ENCODE measurements around the gene BCL2A1.
"Not testable (repeated sequence)": the region's sequence is repeated elsewhere in the genome, so short reads cannot be mapped to it uniquely, and the experiment has no call there.

BCL2A1 gene

GRCh38 chr15:79956354-79956939 is 14.5 kb downstream of the BCL2A1 start:
- DNase-seq = no peak

GRCh38 chr15:79954661-79955060 is 16.3 kb downstream of the BCL2A1 start:
- DNase-seq = no peak

- no peak for DNase-seq
Observed at GRCh38 chr15:79953951-79954444, 17.0 kb downstream of the BCL2A1 start.

- no peak for DNase-seq
Observed at GRCh38 chr15:79952329-79952728, 18.7 kb downstream of the BCL2A1 start.

GRCh38 chr15:79950247-79950646 is 20.7 kb downstream of the BCL2A1 start:
- no peak for DNase-seq

GRCh38 chr15:79948761-79949160 is 22.2 kb downstream of the BCL2A1 start:
- DNase-seq = no peak

- DNase-seq = no peak
Observed at GRCh38 chr15:79948095-79948695, 22.8 kb downstream of the BCL2A1 start.

- DNase-seq = no peak
Observed at GRCh38 chr15:79947009-79947408, 24.0 kb downstream of the BCL2A1 start.

- no peak for DNase-seq
Observed at GRCh38 chr15:79944622-79945021, 26.4 kb downstream of the BCL2A1 start.

- peak; percentile 72 for DNase-seq
Observed at GRCh38 chr15:79943820-79944219, 27.2 kb downstream of the BCL2A1 start.

- DNase-seq = peak; percentile 74
Observed at GRCh38 chr15:79942741-79943481, 28.1 kb downstream of the BCL2A1 start.

- DNase-seq = no peak
Observed at GRCh38 chr15:79939399-79939798, 31.6 kb downstream of the BCL2A1 start.

GRCh38 chr15:79938143-79938542 is 32.9 kb downstream of the BCL2A1 start:
- no peak for DNase-seq

GRCh38 chr15:79935556-79936201 is 35.3 kb downstream of the BCL2A1 start:
- DNase-seq = not testable (repeated sequence)

- no peak for DNase-seq
Observed at GRCh38 chr15:79933231-79933630, 37.8 kb downstream of the BCL2A1 start.

GRCh38 chr15:79932447-79932846 is 38.5 kb downstream of the BCL2A1 start:
- no peak for DNase-seq

- DNase-seq = no peak
Observed at GRCh38 chr15:79930516-79930915, 40.5 kb downstream of the BCL2A1 start.

GRCh38 chr15:79929412-79929811 is 41.6 kb downstream of the BCL2A1 start:
- DNase-seq = no peak

- DNase-seq = not testable (repeated sequence)
Observed at GRCh38 chr15:79926116-79926515, 44.9 kb downstream of the BCL2A1 start.

- DNase-seq = no peak
Observed at GRCh38 chr15:79924379-79924778, 46.6 kb downstream of the BCL2A1 start.

- peak; percentile 95 for DNase-seq
Observed at GRCh38 chr15:79923515-79924169, 47.4 kb downstream of the BCL2A1 start.

GRCh38 chr15:79923079-79923514 is 47.9 kb downstream of the BCL2A1 start:
- DNase-seq = peak; percentile 20

- no peak for DNase-seq
Observed at GRCh38 chr15:79922512-79923078, 48.4 kb downstream of the BCL2A1 start.

Data from fibroblast of upper back skin (primary cell).